ENCODE data around the gene ERI3. TPM values are rescaled to one million over a fixed set of nuclear protein-coding genes. Genes with fewer than 3 reads are reported as not detected.

Gene ERI3
- total RNA-seq, 4 donors from 2014 or later: 11.2 to 30.4 (median 20.8) TPM

GRCh38 chr1:44282704-44283426, 72.2 kb downstream of the ERI3 start:
- Histone ChIP-seq H3K9me3 (no peaks in the 10 kb centered on the region), H3K27me3 (no peaks in the 10 kb centered on the region), H3K27ac (peak overlapping the region in 3 of 4 donors; percentile 3 to 58 (median 14)), H3K4me1 (peaks cover 0 to 9% (median 5%) of the 10 kb centered on the region in 4 donors), H3K4me3 (no peak overlapping the region), H3K36me3 (no peaks in the 10 kb centered on the region)
- intact Hi-C loops (cut with DNase I; ENCODE audit: low total_unique reads) (no loop called here), in situ Hi-C loops (cut with MboI; ENCODE audit: low pct_ligation_motif_present in 1 of 4, low pct_unique_long_range_greater_than_20kb in 1 of 4, low sequenced_read_pairs in 3 of 4) (no loop called here)
- no peak for DNase-seq
- WGBS, 2 donors (ENCODE audit: low coverage in 1 of 2): 94% methylated on average over 8 of the region's 8 CpGs; no CpG with 5 or more reads in 1 of the 2 donors
- TF ChIP-seq POLR2AphosphoS5 (IDR thresholded peaks at IDR 0.05): no peak

DNA sequence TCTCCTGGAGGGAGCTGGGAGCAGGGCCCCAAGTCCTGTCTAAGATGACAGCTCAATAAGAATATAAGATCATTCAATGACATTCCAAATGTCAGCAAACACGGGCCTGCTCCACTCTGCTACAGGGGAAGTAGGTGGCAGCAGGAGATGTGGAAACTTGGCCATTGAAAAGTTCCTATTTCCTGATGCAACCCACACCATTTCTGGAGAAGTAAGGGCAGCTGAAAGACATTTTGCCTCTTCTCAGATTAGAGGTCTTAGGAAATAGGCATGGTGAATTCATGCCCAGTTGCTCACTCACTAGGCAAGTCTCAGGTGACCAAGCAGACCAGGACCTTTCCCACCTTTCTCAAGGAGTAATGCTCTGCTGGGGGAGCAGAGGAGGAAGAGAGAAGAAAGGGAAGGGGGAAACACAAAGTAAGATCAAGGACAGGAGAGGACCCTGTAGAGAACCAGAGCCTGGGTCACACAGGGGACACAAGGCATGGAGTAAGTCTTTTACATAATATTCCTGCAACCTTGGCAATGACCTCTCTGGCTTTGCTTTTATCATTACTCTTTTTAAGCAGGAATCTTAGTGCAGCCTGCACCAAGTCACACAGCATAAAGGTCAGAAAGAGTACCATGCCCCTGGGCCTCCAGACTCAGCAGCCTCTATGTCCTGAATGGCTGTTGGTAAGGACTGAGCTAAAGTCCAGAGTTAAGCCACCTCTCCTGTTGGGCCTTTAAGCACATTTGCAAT, 72.9 kb downstream of the ERI3 start:
- Histone ChIP-seq H3K9me3 (no peaks in the 10 kb centered on the region), H3K27ac (no peak overlapping the region), H3K36me3 (no peaks in the 10 kb centered on the region), H3K4me3 (no peak overlapping the region), H3K4me1 (peaks cover 0 to 9% (median 5%) of the 10 kb centered on the region in 4 donors), H3K27me3 (no peaks in the 10 kb centered on the region)
- DNase-seq: no peak
- no peak for TF ChIP-seq EP300 (IDR thresholded peaks at IDR 0.05; ENCODE audit: low read depth)
- TF ChIP-seq POLR2A (IDR thresholded peaks at IDR 0.05): no peak
- TF ChIP-seq, protein P1, sequence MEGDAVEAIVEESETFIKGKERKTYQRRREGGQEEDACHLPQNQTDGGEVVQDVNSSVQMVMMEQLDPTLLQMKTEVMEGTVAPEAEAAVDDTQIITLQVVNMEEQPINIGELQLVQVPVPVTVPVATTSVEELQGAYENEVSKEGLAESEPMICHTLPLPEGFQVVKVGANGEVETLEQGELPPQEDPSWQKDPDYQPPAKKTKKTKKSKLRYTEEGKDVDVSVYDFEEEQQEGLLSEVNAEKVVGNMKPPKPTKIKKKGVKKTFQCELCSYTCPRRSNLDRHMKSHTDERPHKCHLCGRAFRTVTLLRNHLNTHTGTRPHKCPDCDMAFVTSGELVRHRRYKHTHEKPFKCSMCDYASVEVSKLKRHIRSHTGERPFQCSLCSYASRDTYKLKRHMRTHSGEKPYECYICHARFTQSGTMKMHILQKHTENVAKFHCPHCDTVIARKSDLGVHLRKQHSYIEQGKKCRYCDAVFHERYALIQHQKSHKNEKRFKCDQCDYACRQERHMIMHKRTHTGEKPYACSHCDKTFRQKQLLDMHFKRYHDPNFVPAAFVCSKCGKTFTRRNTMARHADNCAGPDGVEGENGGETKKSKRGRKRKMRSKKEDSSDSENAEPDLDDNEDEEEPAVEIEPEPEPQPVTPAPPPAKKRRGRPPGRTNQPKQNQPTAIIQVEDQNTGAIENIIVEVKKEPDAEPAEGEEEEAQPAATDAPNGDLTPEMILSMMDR (IDR thresholded peaks at IDR 0.05): no peak
- no peak for TF ChIP-seq POLR2AphosphoS5 (IDR thresholded peaks at IDR 0.05)
- in situ Hi-C loops (cut with MboI; ENCODE audit: low pct_ligation_motif_present in 1 of 4, low pct_unique_long_range_greater_than_20kb in 1 of 4, low sequenced_read_pairs in 3 of 4) (no loop called here), intact Hi-C loops (cut with DNase I; ENCODE audit: low total_unique reads) (no loop called here)
- 60 to 65% methylated on average over 1 of the region's 1 CpG for WGBS, 2 donors (ENCODE audit: low coverage in 1 of 2)

DNA sequence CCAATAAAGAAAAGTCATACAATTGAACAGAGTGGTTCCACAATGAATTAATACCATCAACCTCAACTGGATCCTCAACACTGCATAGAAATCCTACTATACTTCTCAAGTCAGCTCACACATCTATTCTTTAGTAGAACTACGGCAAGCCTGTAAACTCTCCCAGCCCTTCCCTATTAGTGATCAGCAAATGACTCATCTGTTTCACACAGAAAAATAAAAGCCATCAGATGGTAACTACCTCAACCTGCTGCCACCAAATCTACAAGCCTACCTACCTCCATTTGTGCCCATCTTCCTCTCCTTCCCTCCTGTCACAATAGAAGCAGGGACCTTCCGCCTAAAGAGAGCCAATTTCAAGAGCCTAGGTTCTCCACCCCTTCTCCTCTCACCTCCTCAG, 78.2 kb downstream of the ERI3 start:
- H3K27me3 ChIP-seq: no peaks in the 10 kb centered on the region
- intact Hi-C loops (cut with DNase I; ENCODE audit: low total_unique reads): no loop called here
- in situ Hi-C loops (cut with MboI; ENCODE audit: low pct_ligation_motif_present in 1 of 4, low pct_unique_long_range_greater_than_20kb in 1 of 4, low sequenced_read_pairs in 3 of 4): no loop called here

GRCh38 chr1:44275991-44276405, 79.1 kb downstream of the ERI3 start:
- intact Hi-C loops (cut with DNase I; ENCODE audit: low total_unique reads) (no loop called here), in situ Hi-C loops (cut with MboI; ENCODE audit: low pct_ligation_motif_present in 1 of 4, low pct_unique_long_range_greater_than_20kb in 1 of 4, low sequenced_read_pairs in 3 of 4) (no loop called here)
- Histone ChIP-seq H3K9me3 (no peaks in the 10 kb centered on the region), H3K36me3 (no peaks in the 10 kb centered on the region), H3K4me3 (no peak overlapping the region), H3K27me3 (no peaks in the 10 kb centered on the region), H3K27ac (no peak overlapping the region), H3K4me1 (peaks cover 0 to 34% (median 18%) of the 10 kb centered on the region in 4 donors)
- WGBS, 2 donors (ENCODE audit: low coverage in 1 of 2): 15 to 33% methylated on average over 2 to 3 of the region's 3 CpGs
- no peak for DNase-seq
- TF ChIP-seq EP300 (IDR thresholded peaks at IDR 0.05; ENCODE audit: low read depth) (no peak), POLR2AphosphoS5 (IDR thresholded peaks at IDR 0.05) (no peak), POLR2A (IDR thresholded peaks at IDR 0.05) (no peak)
- TF ChIP-seq, protein P1 (IDR thresholded peaks at IDR 0.05): no peak

More for the DNA sequence above, 78.2 kb downstream of the ERI3 start:
- no peak for DNase-seq
- WGBS, 2 donors (ENCODE audit: low coverage in 1 of 2): 87 to 91% methylated on average over 2 of the region's 2 CpGs
- TF ChIP-seq EP300 (IDR thresholded peaks at IDR 0.05; ENCODE audit: low read depth) (no peak), POLR2AphosphoS5 (IDR thresholded peaks at IDR 0.05) (no peak), POLR2A (IDR thresholded peaks at IDR 0.05) (no peak)
- Histone ChIP-seq H3K4me1 (peaks cover 0 to 25% (median 9%) of the 10 kb centered on the region in 4 donors), H3K36me3 (no peaks in the 10 kb centered on the region), H3K9me3 (no peaks in the 10 kb centered on the region), H3K4me3 (no peak overlapping the region), H3K27ac (no peak overlapping the region)

- DNase-seq: no peak
- Histone ChIP-seq H3K4me3 (no peak overlapping the region), H3K27ac (no peak overlapping the region), H3K9me3 (no peaks in the 10 kb centered on the region), H3K36me3 (no peaks in the 10 kb centered on the region), H3K4me1 (peaks cover 0 to 40% (median 23%) of the 10 kb centered on the region in 4 donors), H3K27me3 (no peaks in the 10 kb centered on the region)
- in situ Hi-C loops (cut with MboI; ENCODE audit: low pct_ligation_motif_present in 1 of 4, low pct_unique_long_range_greater_than_20kb in 1 of 4, low sequenced_read_pairs in 3 of 4) (no loop called here), intact Hi-C loops (cut with DNase I; ENCODE audit: low total_unique reads) (no loop called here)
- TF ChIP-seq EP300 (IDR thresholded peaks at IDR 0.05; ENCODE audit: low read depth) (no peak), POLR2AphosphoS5 (IDR thresholded peaks at IDR 0.05) (no peak), POLR2A (IDR thresholded peaks at IDR 0.05) (no peak)
- TF ChIP-seq, protein P1 (IDR thresholded peaks at IDR 0.05): no peak
- 50 to 74% methylated on average over 2 to 6 of the region's 6 CpGs for WGBS, 2 donors (ENCODE audit: low coverage in 1 of 2)
These were observed 79.6 kb downstream of the ERI3 start for GRCh38 chr1:44275296-44275962.
